Left cardiac atrium (tissue), 4 donors: ENCODE data around the gene KIF26A. TPM values are rescaled to one million over a fixed set of nuclear protein-coding genes. Genes with fewer than 3 reads are reported as not detected.
A peak's percentile ranks its signal among the peaks of the same experiment; 100 is the strongest.

Experiments
- ATAC-seq, 2 donors: fragments of 200-7000 bp; cut with Tn5 transposase; one replicate each; pipeline ENCODE4 v1.9.1; 2020; ENCODE audit warnings: mild to moderate bottlenecking in 2 of 2, moderate library complexity in 2 of 2
- DNase-seq: peaks from one replicate; pipeline ENCODE4 v3.0.0-alpha.2; 2020
- intact Hi-C, 2 donors: fragments of 100-400 bp; cut with DNase I; formaldehyde crosslinking; loops; one replicate each; pipeline versions ENCODE4 v1.14.1 to v1.15.1; 2022 to 2023
- long read RNA-seq: library from polyadenylated mRNA; unstranded; transcript quantifications from one replicate; pipeline ENCODE4 v2.0.0, GENCODE V29; 2021
- total RNA-seq, 2 donors: library from RNA; stranded (reverse); fragmentation: NEBNext Ultra II Directional; extraction: Animal tissue kit (Norgen Biotek cat#: 25700); gene quantifications; one replicate each; pipeline ENCODE4 v1.2.1, GENCODE V29; 2021
- donor health status: DM: no; HTN: yes; CAD: no.
- donor health status: DM: no; HTN: yes; CAD: no; lungs with severe emphysema.
- donor health status: DM: yes; HTN: yes; CAD: no.
- donor health status: Dilated cardiomyopathy.

KIF26A gene
- total RNA-seq: 1 to 10 TPM; 7.6 to 8.1 TPM
- long read RNA-seq, partial matches to known transcripts: 1 of 2 reads
- long read RNA-seq, other reads (novel, unspliced or antisense): 1 of 2 reads

- ATAC-seq (peak; percentile 54 to 74), DNase-seq (peak; percentile 54)
Measured at GRCh38 chr14:104138098-104138717, at the start of gene KIF26A. Gene KIF26A, plus strand, starts transcription at chr14:104138587. Its CDS starts 136 bp downstream, at chr14:104138723.

GRCh38 chr14:104090071-104090748 is 48.2 kb upstream of the KIF26A start:
- intact Hi-C loops: no loop called here
- no peak for ATAC-seq
- no peak for DNase-seq

More at GRCh38 chr14:104138098-104138717, at the start of gene KIF26A:
- intact Hi-C loops: loop anchor here in 1 of 2 donors (5.0 kb wide), 1 partner anchor 424 kb away; no protein-coding TSS in a partner anchor

- peak; percentile 64 for DNase-seq
Measured at GRCh38 chr14:104091061-104091926, 47.1 kb upstream of the KIF26A start.

GRCh38 chr14:104091927-104092771 is 46.2 kb upstream of the KIF26A start:
- DNase-seq (peak; percentile 16), ATAC-seq (no peak)
- intact Hi-C loops: no loop called here

More at GRCh38 chr14:104091061-104091926, 47.1 kb upstream of the KIF26A start:
- ATAC-seq: peak in 1 of 2 donors; percentile 12
- intact Hi-C loops: no loop called here

GRCh38 chr14:104092931-104093365 is 45.4 kb upstream of the KIF26A start:
- DNase-seq: peak; percentile 15
- intact Hi-C loops: no loop called here
- ATAC-seq: no peak

- peak; percentile 45 for DNase-seq
- ATAC-seq: peak; percentile 32 to 41
- intact Hi-C loops: no loop called here
Measured at GRCh38 chr14:104093366-104094055, 44.9 kb upstream of the KIF26A start.

- no peak for DNase-seq
- ATAC-seq: no peak
- intact Hi-C loops: no loop called here
Measured at GRCh38 chr14:104094056-104094708, 44.2 kb upstream of the KIF26A start.

GRCh38 chr14:104094709-104095425 is 43.5 kb upstream of the KIF26A start:
- ATAC-seq (peak; percentile 38 to 52), DNase-seq (peak; percentile 55)
- intact Hi-C loops: no loop called here

- no peak for ATAC-seq
- intact Hi-C loops: no loop called here
- DNase-seq: peak; percentile 22
Measured at GRCh38 chr14:104095426-104096310, 42.7 kb upstream of the KIF26A start.

- DNase-seq: peak; percentile 10
- intact Hi-C loops: no loop called here
- no peak for ATAC-seq
Measured at GRCh38 chr14:104096318-104096717, 42.1 kb upstream of the KIF26A start.

GRCh38 chr14:104096751-104097700 is 41.4 kb upstream of the KIF26A start:
- intact Hi-C loops: no loop called here
- DNase-seq (peak; percentile 15), ATAC-seq (no peak)

GRCh38 chr14:104098272-104099095 is 39.9 kb upstream of the KIF26A start:
- peak; percentile 14 for DNase-seq
- ATAC-seq: no peak
- intact Hi-C loops: no loop called here

- no peak for ATAC-seq
- DNase-seq: peak; percentile 17
- intact Hi-C loops: no loop called here
Measured at GRCh38 chr14:104099096-104100041, 39.0 kb upstream of the KIF26A start.
